Heart left ventricle (tissue), 13 donors: Measurements from ENCODE around the gene NKAIN2.

Experiments
- CTCF ChIP-seq, 12 donors: fragments of 200-600 bp; sonication (generic) in 4 of 12; IDR thresholded peaks; one replicate each; pipeline versions ENCODE4 v1.5.0 to v1.8.0; 2018 to 2022; ENCODE audit warnings: antibody characterized with exemption in 12 of 12, mild to moderate bottlenecking in 5 of 12
- POLR2A ChIP-seq, 2 donors: fragments of 450-650 bp; IDR thresholded peaks; one replicate each; pipeline ENCODE4 v1.6.1; 2017; ENCODE audit warnings: antibody characterized with exemption in 2 of 2, mild to moderate bottlenecking in 2 of 2, moderate library complexity in 2 of 2
- donor health status: ischemic (EF 13 %, LVEDD 7.1; RV severe dilation, severe dysfunction).
- donor health status: DM: no; HTN: yes; CAD: no.
- donor health status: DM: no; HTN: no; CAD: no.
- donor health status: ischemic (EF 25% LVEDD 6.9; RV normal size, moderate dysfunction).
- donor health status: ischemic (EF 25% LVEDD 5.7; RV mildly dilated, moderate dysfunction).
- donor health status: ischemic (EF 35%, LVEDD 5.7; RV mildly dilated, moderate dysfunction).
- donor health status: nonischemic (EF 11% LVEDD 7.7; RV severe dilation, severe dysfunction).
- donor health status: DM: yes; HTN: yes; CAD: no.
- donor health status: PGD.
- donor health status: ischemic (EF 29% LVEDD 5.4; RV normal size, mild dysfunction).
- donor health status: nonischemic (EF 23%, LVEDD 6.1; RV moderate dilation, normal function).

- no peak for TF ChIP-seq CTCF (IDR thresholded peaks at IDR 0.05)
- TF ChIP-seq POLR2A (IDR thresholded peaks at IDR 0.05), result no peak
Measured at GRCh38 chr6:123913863-123914262, 110.2 kb downstream of the NKAIN2 start.
